Activated CD4-positive, alpha-beta T cell treated with anti-CD3 and anti-CD28 coated beads, Interleukin-2, amount 50 U/mL, for 48 hours (primary cell): ENCODE data around the gene FTHL17.

Source experiments
- DNase-seq, 2 experiments: peaks; one replicate each; pipeline ENCODE4 v3.0.0-alpha.2; 2020

FTHL17 gene

GRCh38 chrX:31036895-31037294, 34.9 kb downstream of the FTHL17 start:
- DNase-seq, result peak; percentile 5 to 14

DNA sequence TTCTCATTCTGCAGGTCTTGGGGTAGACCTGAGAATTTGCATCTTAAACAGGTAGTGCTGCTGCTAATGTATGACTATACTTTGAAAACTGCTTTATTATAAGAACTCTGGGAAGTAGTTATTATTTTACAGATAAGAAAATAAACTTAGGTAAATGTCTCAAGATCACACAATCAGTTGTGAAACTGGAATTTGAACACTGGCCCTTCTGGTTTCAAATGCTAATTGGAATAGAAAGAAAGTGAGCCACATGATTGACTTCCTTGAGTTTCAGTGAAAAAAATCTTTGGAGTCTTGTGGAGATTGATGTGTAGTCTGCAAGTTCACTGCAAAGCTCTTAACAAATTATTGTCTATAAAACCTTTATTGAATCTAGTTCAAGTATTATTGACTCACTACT, 44.5 kb downstream of the FTHL17 start:
- DNase-seq, result no peak

- DNase-seq, result no peak
Measured at GRCh38 chrX:31024866-31025265, 47.0 kb downstream of the FTHL17 start.

DNA sequence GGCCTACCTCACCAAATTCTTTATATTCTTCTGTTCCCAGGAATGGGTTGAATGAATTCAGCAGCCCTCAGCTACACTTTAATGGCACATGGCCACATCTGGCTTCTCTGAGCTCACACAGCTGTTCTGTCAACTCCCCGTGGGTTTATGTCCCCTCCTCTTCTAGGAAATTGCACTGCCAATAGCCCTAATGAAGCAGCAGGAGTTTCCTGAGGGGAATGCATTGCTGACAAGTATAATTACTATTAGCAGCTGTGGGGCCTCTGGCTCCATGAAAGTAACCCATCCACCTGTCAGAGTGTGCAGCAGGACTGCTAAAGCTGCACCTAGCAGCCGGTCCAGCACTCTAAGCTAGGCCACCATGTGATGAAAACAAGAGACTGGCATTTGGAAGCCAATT, 50.3 kb downstream of the FTHL17 start:
- DNase-seq, result no peak
